NCI-H748 (cell line): Measurements from ENCODE around the gene CHRNB2.

Experiments
- DNase-seq: peaks from one replicate; lab custom pipeline; 2025; ENCODE audit not compliant: unreplicated experiment; lab: John Stamatoyannopoulos, UW

The CHRNB2 gene

DNA sequence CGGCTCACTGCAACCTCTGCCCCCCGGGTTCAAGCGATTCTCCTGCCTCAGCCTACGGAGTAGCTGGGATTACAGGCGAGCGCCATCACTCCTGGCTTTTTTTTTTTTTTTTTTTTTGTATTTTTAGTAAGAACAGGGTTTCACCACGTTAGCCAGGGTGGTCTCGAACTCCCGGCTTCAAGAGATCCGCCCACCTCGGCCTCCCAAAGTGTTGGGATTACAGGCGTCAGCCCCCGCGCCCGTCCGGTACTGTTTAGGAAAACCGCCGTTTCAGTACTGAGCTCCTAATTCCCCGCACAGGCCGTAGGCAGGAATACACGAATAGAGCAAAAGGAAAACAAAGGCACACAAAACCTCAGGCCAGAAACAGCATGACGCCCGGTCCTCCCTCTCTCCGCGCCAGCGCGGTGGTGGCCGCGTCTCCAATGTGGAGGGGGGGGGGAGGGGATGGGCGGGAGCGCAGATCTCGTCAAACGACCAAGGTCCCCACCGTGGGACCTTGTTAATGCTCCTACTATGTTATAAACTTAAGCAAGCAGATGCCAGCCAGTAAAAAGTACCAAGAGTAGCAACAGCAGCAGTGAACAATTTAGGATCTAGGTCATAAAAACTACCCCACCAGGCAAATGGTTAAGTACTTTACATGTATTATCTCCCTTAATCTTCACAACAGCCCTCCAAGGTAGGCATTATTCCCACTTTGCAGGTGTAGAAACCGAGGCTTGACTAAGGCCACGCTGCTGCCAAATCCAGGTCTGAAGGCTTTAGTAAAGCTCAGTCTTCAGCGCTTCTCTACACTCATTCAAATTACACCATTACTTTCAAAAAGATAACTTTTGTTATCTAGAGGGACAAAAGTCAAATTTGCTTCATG, 41.1 kb downstream of the CHRNB2 start:
- peak; percentile 86 for DNase-seq

DNA sequence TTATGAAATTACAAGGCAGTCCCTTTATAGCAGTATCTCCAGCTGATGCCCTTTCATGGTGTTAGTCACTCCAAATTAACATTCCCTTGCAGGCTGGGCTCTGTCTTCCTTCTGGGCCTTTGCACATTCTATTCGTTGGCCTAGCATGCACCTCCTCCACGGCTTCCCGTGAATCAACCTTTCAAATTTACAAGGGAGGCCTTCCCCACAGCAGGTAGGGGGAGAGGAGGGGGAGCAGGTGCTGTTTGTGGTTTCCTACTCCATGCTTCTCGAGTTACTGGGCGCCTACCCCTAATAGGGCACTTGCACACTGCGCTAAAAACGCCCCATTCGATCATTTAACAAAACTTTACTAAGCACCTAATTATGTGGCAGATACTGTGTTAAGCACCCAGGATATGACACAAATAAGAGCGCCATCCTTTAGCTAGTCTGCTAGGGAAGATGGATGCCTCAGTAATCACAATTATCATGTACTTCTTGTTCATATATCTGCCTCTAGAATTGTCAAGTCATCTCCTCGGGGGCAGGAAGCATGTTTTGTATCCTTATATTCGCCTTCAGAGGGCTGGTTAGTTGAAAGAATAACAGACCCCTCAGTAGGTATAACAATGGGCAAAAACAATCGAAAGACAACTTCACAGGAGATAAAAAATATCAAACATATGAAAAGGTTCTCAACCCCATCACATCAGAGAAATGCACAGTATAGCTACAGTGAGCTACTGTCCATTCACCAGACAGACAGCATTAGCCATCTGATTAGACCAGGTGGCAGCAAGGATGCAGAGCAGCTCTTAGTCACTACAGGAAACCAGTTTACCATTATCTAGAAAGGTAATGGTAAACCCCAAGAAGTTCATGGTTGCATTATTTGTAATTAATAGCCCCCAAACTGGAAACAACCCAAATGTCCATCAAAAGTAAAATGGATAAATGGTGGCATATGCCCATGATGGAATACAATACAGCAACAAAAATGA, 42.1 kb downstream of the CHRNB2 start:
- peak; percentile 58 for DNase-seq

DNA sequence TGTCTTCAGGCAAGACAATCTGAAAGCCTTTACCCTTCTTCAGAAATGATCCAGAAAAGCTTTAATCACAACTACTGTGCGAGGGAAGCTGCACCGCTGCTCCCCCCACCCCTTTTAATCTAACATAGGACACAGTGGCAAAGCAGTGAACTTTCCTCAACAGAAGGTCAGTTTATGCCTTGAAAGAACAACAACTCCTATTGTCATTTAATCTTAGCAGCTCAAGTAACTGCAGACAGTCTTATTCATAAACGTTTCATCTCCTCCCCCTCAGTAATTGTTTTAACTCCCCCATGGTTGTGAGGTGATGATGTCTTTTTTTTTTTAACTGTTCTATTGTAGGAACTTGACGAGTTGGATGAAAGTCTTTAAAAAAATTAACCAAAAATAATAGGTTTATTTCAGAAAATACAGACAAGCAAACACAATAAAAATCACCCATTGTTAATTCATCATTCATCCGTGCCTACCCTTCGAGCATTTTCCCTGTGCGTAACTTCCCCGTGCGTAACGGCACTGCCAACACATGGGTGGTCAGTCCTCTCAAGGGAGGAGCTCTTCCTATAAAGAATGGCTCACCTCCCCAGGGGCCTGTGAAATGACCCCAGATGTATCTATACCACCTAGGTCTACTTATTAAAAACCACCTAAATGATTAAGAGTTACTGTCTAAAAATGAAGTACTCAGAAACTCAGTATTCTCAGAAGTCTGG, 43.7 kb downstream of the CHRNB2 start:
- no peak for DNase-seq

DNA sequence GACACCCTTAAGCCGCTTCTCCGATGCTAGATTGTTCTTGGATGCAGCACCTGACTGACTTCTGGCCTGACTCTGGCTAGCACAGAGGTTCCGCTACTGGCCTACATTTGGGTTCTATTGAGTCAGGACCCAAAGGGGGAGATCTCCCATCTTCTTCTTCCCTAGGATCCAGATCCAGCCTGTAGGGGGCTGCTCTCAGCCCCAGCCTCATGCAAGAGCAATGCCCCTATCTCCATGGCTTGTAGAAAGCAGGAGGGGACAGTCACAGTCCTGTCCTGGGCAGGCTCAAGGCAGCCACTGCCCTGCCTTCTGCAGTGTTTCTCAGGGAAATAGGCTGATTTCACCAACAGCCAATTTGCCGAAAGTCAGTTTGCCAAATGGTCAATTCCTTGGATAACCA, 46.7 kb downstream of the CHRNB2 start:
- no peak for DNase-seq

DNA sequence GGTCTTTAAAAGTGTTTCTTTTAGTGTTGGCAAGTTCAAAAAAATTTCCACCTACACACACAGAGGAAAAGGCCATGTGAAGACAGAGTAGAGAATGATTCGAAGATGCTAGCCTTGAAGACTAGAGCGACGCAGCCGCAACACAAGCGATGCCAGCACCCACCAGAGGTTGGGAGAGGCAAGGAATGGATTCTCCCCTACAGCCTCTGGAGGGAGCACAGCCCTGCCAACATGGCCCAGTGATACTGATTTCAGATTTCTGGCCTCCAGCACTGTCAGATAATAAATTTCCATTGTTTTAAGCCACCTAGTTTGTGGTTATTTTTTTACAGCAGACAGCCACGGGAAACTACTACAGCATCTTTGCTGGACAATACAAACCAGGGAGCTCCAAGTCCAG, 47.3 kb downstream of the CHRNB2 start:
- DNase-seq, result no peak

DNA sequence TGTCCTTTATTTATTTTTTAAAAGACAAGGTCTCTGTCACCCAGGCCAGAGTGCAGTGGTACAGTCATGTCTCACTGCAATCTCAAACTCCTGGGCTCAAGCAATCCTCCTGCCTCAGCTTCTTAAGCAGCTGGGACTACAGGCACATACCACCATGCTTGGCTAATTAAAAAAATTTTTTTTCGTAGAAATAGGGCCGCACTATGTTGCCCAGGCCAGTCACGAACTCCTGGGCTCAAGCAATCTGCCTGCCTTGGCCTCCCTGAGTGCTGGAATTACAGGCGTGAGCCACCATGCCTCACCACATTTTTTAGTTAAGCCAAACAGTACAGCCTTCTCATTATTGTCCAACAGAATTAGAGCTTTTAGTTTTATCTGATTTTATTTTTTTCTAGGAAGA, 47.8 kb downstream of the CHRNB2 start:
- no peak for DNase-seq

DNA sequence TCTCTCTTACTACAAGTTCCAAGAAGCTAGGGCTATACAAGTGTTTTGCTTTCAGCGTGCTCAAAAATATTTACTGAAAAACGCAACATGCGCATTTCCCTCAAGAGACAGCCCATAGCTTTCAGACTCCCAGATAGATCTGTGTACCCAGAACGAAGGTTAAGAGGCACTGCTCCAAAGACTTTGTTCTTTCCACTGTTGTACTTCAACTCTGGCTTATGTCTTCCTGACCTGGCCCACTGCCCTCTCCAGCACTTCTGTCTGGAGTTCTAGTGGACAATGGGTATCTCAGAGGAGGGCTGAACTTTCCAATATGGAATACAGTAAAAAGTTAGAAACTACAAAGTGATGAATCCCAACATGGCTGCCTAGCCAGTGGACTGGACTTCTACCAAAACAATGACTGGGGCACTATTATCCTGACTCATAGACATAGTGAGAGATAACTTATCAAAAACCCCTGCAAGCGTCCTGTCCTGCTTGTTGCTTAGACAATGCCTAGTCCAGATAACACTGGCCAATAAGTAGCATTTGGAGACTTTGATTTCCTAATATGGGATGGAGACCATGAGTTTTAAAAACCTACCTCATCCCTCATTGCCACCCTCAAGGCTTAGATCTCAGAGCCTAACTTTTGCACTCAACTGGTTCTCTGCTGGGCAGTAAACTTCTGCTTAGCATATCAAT, 49.2 kb downstream of the CHRNB2 start:
- DNase-seq, result no peak

DNA sequence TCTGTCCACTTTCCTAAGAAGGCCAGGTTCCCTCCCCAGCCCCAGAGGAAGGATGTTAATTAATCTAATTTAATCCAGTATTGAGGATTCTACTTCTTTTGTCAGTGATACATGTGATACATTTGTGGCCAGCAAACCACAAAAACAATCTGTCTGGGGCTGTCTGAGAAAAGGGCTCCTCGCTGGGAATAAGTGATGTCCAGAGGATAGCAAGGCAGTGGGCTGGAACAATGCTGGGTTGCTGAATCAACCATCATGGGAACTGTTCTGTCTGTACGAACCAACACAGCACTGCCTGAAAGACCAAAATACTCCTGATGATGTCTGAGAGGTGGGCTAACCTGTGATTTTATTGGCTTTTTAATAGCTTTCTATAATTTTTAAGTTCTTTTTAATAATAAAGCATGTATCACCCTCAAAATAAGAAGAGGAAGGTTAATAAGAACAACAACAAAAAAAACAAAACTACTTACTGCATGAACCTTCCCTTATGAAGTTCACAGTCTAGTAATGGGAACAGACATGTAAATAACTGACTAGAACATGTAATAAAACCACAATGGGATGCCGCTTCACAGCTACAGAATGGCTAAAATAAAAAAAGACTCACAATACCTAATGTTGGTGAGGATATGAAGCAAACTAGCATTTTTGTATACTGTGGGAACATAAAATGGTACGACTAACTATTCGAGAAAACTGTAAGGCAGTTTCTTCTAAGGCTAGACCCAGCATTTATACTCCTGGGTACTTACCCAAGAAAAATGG, 51.8 kb downstream of the CHRNB2 start:
- no peak for DNase-seq

DNA sequence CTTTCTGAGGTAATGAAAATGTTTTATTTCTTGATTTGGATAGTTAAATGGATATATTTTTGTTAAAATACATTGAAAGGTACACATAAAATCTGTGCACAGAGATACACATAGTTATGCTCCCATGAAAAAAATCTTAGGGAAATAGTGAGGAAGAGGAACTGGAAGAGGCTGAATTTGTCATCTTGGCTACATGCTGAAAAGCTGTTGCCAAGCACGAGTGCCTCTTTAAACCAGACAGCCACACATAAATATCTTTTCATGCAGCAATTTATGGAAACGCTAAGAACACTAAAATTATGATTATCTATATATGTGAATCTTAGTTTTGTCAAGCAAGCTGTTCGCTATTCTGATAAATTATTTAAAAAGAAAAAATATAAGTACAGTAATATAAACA, 53.2 kb downstream of the CHRNB2 start:
- no peak for DNase-seq

DNA sequence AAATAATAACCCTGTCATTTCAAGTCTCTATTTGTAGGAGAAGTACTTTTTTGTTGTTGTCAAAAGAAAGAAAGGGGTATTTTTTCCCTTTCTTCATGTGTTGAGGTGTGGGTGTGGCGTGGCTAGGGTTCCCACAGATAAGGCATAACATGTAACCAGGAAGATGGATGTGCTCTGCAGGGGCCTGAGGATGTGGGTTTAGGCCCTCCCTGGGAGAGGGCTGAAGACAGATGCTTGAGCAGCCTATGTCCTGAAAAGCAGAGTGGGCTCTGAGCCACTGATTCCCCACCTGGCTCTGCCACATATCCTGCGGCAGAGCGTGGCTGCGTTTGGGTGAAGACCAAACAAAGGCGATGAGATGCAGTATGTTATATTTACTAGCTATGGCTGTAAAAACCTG, 54.3 kb downstream of the CHRNB2 start:
- no peak for DNase-seq

DNA sequence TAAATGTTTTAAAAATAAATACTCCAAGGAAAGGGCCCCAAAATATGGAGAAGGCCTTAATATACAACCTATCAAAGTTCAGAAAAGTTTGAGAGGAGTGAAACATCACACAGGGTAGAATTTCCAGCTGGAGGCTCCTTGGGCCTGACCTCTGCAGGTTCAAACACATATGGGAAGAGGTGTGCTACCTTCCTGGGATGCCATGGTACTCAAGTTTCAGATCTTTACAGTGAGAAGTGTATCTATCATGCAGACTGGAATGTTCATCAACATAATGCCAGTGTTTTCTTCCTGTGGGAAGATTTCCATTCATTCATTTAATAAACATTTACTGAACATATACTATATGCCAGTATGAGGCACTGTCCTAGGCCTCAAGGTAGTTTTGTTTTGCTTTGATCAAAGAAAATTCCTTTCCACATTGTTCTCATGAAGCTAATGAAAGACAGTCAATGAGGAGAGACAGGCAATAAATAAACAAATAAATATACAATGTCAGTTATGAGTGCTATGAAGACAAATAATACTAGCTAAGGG, 55.0 kb downstream of the CHRNB2 start:
- no peak for DNase-seq

DNA sequence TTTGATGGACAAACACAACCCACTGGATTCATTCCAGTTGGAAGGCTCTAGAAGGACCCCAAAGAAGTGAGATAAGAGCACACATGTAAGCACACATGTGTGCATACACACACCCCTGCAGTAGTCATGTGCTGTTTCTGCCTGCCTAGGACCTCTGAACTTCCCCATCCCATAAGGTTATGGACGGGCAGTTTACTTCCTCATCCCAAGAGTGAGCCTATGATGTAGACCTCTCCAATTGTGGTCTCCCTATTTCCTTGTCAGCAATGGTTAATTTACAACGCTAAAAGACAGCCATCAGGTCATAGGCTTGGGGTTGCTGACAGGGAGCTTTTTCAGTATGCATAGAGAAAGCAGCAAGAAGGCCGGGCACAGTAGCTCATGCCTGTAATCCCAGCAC, 55.8 kb downstream of the CHRNB2 start:
- DNase-seq, result no peak

DNA sequence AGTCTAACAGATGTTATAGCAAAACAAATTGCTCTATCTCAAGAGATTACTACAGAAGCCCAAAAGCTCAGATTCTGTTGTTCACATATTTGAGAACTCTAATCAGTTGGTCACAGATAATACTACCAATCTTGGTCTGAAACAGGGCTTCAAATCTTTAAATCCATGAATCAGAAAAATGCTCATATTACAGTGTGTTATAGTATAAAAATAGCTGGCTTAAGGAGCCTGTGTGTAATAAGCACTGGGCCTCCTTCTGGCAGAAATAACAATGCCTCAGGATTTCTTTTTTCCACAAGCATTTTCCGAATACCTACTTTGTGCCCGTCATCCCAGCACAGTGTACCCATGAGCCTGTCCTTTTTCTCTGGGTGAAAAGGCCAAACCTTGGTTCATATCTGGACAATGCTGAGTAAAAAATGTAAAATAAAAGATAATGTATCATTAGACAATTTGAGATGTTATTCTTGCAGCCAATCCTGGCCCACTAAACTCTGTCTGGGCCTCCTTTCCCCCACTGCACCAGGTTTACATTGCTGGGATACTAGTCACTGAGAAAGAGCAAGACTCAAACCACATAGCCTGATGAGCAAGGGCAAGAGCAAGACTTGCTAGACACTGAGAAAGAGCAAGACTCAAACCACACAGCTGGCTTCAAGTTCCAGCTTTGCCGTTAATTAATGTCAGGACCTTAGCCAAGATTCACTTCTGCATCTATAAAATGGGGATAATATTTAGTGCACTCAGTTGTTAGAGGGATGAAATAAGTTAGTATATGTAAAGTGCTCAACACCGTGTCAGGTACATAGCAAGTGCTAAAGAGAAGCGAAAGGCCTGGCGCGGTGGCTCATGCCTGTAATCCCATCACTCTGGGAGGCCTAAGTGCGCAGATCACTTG, 57.4 kb downstream of the CHRNB2 start:
- no peak for DNase-seq

DNA sequence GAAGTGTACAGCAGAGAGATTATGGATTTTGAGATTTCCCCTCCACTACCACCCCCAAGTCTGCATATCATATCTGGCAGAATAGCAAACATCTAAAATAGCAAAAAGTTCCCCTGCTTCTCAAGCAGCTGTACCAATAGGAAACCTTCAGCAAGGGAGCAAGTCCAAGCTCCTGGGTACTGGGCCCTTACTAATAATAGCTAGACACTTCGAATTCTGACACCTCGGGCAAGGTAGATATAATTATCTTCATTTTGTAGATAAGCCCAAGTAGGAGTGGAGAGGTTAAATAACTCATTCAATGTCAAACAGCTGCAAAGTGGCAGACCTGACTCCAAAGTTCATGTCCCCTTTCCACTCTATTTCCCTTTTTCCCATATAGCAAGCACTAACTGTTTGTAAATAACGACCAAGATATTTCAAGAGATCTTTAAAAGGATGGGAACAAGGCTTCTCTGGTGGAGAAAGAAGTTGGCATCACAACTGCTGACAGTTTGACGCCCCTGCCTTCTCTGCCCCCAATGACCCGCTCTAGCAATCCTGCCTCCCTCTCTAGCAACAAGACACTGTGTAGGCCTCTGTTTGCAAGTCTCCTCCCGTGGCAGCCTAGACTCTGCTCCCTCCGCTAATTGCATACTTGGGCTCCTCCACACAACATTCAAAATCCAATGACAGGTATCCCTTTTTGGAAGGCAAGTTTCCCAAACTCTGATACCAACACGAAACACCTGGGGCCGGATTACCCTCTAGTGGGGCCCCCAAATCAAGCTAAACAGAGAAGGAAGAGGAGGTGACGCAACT, 59.1 kb downstream of the CHRNB2 start:
- peak; percentile 32 for DNase-seq

DNA sequence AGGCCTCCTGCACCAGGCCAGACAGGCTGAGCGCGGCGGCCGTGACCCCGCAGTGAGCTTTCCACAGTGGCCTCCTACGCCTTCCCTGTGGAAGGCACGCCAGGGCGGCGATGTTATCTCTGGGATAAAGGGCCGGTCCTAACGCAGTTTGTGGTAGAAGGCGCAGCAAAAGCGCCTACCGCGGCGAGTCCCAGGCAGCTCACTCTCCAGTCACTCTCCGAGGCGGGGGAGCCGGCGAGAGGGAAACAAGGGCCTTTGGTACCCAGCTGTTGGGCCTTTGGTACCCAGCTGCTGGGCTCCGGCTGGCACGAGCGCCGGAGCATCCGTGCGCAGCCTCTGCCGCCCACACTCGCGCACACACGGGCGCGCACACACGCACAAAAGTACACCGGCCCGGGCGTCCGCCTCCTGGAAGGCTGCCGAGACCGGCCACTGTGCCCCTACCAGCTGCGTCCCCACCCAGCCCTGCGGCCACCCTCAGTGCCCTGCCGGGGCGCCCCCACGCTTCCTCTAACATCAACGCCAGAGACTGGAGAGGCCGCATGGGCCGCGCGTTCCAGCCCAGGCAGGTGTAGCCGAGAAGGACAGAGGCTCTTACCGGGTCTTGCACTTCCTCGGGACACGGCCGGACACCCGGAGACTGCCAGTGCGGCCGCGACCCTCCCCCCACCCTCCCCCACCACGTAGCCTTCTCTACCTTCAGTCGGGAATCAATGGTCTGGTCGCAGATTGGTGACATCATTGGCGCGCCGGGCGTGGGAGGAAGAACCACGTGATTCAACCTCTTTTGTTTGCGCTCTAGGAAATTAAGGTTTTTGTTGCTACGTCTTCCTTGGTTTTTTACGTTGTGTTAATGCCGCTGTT, 59.9 kb downstream of the CHRNB2 start:
- peak; percentile 94 for DNase-seq

DNA sequence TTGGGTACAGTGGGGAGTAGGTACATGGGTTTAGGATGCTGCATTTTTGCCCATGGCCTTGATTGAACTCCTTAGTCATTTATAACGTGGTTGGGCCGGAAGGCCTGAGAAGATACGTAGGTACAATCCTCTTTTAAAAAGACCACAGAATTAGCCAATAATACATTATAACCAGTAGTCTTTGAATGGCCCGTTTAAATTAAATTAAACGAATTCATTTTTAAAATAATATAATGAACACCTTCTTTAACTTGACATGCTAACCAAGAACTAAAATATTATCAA, 60.5 kb downstream of the CHRNB2 start:
- no peak for DNase-seq

DNA sequence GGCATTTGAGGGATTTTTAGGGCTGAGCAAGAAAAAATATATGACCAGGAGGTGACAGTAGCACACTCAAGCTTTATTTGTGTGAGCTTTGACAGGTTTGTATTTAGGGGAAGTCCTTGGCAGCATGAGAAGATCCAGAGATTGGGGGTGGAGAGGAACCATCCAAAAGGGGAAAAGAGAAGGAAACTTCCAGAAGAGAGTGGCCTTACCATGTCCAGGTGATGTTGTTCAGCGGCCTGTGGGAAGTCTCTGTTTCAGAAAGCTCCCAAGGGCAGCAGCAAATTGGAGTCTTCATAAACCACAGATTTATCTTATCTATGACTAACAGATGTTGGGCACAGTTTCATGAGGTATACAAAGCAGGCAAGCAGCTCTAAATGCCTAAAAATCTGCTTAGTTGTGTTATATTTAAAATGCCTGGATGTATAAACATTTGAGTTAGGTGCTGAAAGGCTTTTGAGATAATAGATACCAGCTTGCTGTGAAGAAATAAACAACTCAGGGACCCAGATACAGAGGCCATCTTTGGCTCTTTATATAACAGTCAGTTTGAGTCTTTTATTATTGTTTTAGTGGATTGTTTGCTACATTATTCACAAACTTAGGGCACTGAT, 61.6 kb downstream of the CHRNB2 start:
- no peak for DNase-seq
